Keratinocyte (primary cell): Measurements from ENCODE around the gene MSANTD3. TPM values are rescaled to one million over a fixed set of nuclear protein-coding genes. Genes with fewer than 3 reads are reported as not detected.
"Not testable (repeated sequence)": the region's sequence is repeated elsewhere in the genome, so short reads cannot be mapped to it uniquely, and the experiment has no call there.

Experiments
- DNase-seq: peaks from one replicate; pipeline ENCODE4 v3.0.0-alpha.2; 2011; ENCODE audit warnings: low read depth, missing footprints, low spot score
- FAIRE-seq: peaks from 2 replicates; lab custom pipeline; 2011; peaks lifted over from hg19 to GRCh38; lab: Jason Lieb, UNC
- H2AFZ ChIP-seq: 2 replicates; pipeline ENCODE4 v1.6.0; 2012; ENCODE audit warnings: low read length, control low read depth, inconsistent platforms; ENCODE audit not compliant: control insufficient read depth
- H3K27ac ChIP-seq: 2 replicates; pipeline ENCODE4 v1.5.1; 2011; ENCODE audit warnings: low read length; ENCODE audit not compliant: control insufficient read depth, insufficient read depth
- H3K27me3 ChIP-seq: 3 replicates; pipeline ENCODE4 v1.6.0; 2011; ENCODE audit warnings: low read length; ENCODE audit not compliant: control insufficient read depth, insufficient read depth; ENCODE audit errors: extremely low read depth
- H3K36me3 ChIP-seq, 2 experiments: 2 replicates in 1 of 2; 3 replicates in 1 of 2; pipeline ENCODE4 v1.5.1; 2011; ENCODE audit warnings: low read length in 2 of 2, mild to moderate bottlenecking in 1 of 2; ENCODE audit not compliant: control insufficient read depth in 2 of 2, insufficient read depth in 2 of 2; ENCODE audit errors: extremely low read depth in 1 of 2
- H3K4me1 ChIP-seq: 3 replicates; pipeline ENCODE4 v1.5.1; 2011; ENCODE audit warnings: low read length; ENCODE audit not compliant: control insufficient read depth, insufficient read depth; ENCODE audit errors: extremely low read depth
- H3K4me2 ChIP-seq: 3 replicates; pipeline ENCODE4 v1.6.0; 2011; ENCODE audit warnings: low read depth, low read length; ENCODE audit not compliant: control insufficient read depth, insufficient read depth; ENCODE audit errors: extremely low read depth
- H3K4me3 ChIP-seq, 3 experiments: fragments of 200-600 bp in 1 of 3; sonication (generic) in 1 of 3; 2 replicates in 2 of 3; 3 replicates in 1 of 3; pipeline ENCODE4 v1.5.1; 2011 to 2016; ENCODE audit warnings: low read length in 3 of 3, mild to moderate bottlenecking in 3 of 3, control low read depth in 2 of 3, inconsistent platforms in 1 of 3, low read depth in 1 of 3, mixed read lengths in 1 of 3, mixed run types in 1 of 3, moderate library complexity in 1 of 3; ENCODE audit not compliant: control insufficient read depth in 2 of 3, insufficient read depth in 2 of 3; ENCODE audit errors: extremely low read depth in 1 of 3
- H3K79me2 ChIP-seq: 2 replicates; pipeline ENCODE4 v1.6.0; 2012; ENCODE audit warnings: low read length; ENCODE audit not compliant: control insufficient read depth, insufficient read depth
- H3K9ac ChIP-seq: 3 replicates; pipeline ENCODE4 v1.6.0; 2011; ENCODE audit warnings: low read length; ENCODE audit not compliant: control insufficient read depth, insufficient read depth; ENCODE audit errors: extremely low read depth
- H3K9me1 ChIP-seq: 3 replicates; pipeline ENCODE4 v1.6.0; 2011; ENCODE audit warnings: low read length; ENCODE audit not compliant: control insufficient read depth, insufficient read depth; ENCODE audit errors: extremely low read depth
- H3K9me3 ChIP-seq: 2 replicates; pipeline ENCODE4 v1.5.1; 2012; ENCODE audit warnings: low read depth, low read length; ENCODE audit not compliant: control insufficient read depth
- H4K20me1 ChIP-seq: 3 replicates; pipeline ENCODE4 v1.6.0; 2011; ENCODE audit warnings: low read length; ENCODE audit not compliant: control insufficient read depth, insufficient read depth; ENCODE audit errors: extremely low read depth
- CTCF ChIP-seq, 3 experiments: IDR thresholded peaks in 1 of 3; conservative IDR thresholded peaks in 1 of 3; optimal IDR thresholded peaks in 1 of 3; 2 replicates in 2 of 3; 3 replicates in 1 of 3; pipeline versions ENCODE3 to v1.5.1; 2011; ENCODE audit warnings: low read length in 3 of 3, mild to moderate bottlenecking in 3 of 3, moderate library complexity in 2 of 3, control low read depth in 1 of 3, inconsistent platforms in 1 of 3; ENCODE audit not compliant: insufficient read depth in 2 of 3; ENCODE audit errors: extremely low read depth in 1 of 3
- EZH2 ChIP-seq: IDR thresholded peaks from one replicate; pipeline ENCODE4 v1.6.1; 2012; ENCODE audit warnings: inconsistent platforms, mild to moderate bottlenecking, low read length, moderate library complexity
- dilution Hi-C: fragments of 300-500 bp; cut with MboI; formaldehyde crosslinking; loops from one replicate; pipeline ENCODE4 v1.7.0; 2020; ENCODE audit warnings: low sequenced_read_pairs; ENCODE audit not compliant: extremely low pct_ligation_motif_present
- polyA plus RNA-seq, 5 experiments: library from polyadenylated mRNA; depleted of rRNA in 3 of 5; stranded (reverse) in 3 of 5; stranded (forward) in 1 of 5; unstranded in 1 of 5; fragments of >200 nt; gene quantifications; 1 replicate in 1 of 5; 2 replicates in 3 of 5; 3 replicates in 1 of 5; pipeline versions ENCODE4 v1.2.1 to v1.2.3, GENCODE V29; 2011 to 2012; ENCODE audit warnings: missing spikeins in 2 of 5, low read depth in 1 of 5, low replicate concordance in 1 of 5

The MSANTD3 gene
- polyA plus RNA-seq, 1 donor (not counting 4 experiments of a cell fraction or from before 2014, with no cell fraction given), result 50.7 TPM

GRCh38 chr9:100419166-100419565, 7.8 kb upstream of the MSANTD3 start:
- H3K9ac ChIP-seq, result no peak overlapping the region
- H3K4me2 ChIP-seq, result no peak overlapping the region
- dilution Hi-C loops, result no loop called here
- DNase-seq (no peak), FAIRE-seq (no peak)
- no peak overlapping the region for H3K27ac ChIP-seq
- no peak overlapping the region for H3K4me3 ChIP-seq
- no peaks in the 10 kb centered on the region for H4K20me1 ChIP-seq
- no peaks in the 10 kb centered on the region for H3K36me3 ChIP-seq
- no peaks in the 10 kb centered on the region for H3K79me2 ChIP-seq
- no peaks in the 10 kb centered on the region for H3K9me3 ChIP-seq
- H3K27me3 ChIP-seq, result no peaks in the 10 kb centered on the region
- H3K9me1 ChIP-seq, result no peaks in the 10 kb centered on the region
- no peaks in the 10 kb centered on the region for H3K4me1 ChIP-seq
- no peak overlapping the region for H2AFZ ChIP-seq
- TF ChIP-seq EZH2 (no peak), CTCF (optimal IDR thresholded peaks at IDR 0.05 in 1 of 3, IDR thresholded peaks at IDR 0.05 in 1 of 3, conservative IDR thresholded peaks at IDR 0.05 in 1 of 3; ENCODE audit: extremely low read depth in 1 of 3, insufficient read depth in 2 of 3, low read length in 3 of 3) (no peak)

- FAIRE-seq, H3K79me2 ChIP-seq, H3K27ac ChIP-seq, DNase-seq, H3K27me3 ChIP-seq, dilution Hi-C loops, H4K20me1 ChIP-seq, H2AFZ ChIP-seq, H3K4me2 ChIP-seq, H3K9me1 ChIP-seq, H3K4me1 ChIP-seq, H3K36me3 ChIP-seq, H3K4me3 ChIP-seq, H3K9me3 ChIP-seq, H3K9ac ChIP-seq: not testable (repeated sequence)
Observed at GRCh38 chr9:100421116-100421515, 5.8 kb upstream of the MSANTD3 start.

- no peak for DNase-seq
- peaks cover 25% of the 10 kb centered on the region for H3K79me2 ChIP-seq
- no peaks in the 10 kb centered on the region for H3K27me3 ChIP-seq
- H3K4me3 ChIP-seq, result peak overlapping the region in 2 of 3 experiments; percentile 92 to 93
- no peaks in the 10 kb centered on the region for H3K36me3 ChIP-seq
- FAIRE-seq, result no peak
- no peaks in the 10 kb centered on the region for H3K9me1 ChIP-seq
- H2AFZ ChIP-seq, result no peak overlapping the region
- H3K4me1 ChIP-seq, result peaks cover 35% of the 10 kb centered on the region
- H4K20me1 ChIP-seq, result no peaks in the 10 kb centered on the region
- peak overlapping the region; percentile 95 for H3K9ac ChIP-seq
- H3K9me3 ChIP-seq, result no peaks in the 10 kb centered on the region
- peak overlapping the region; percentile 99 for H3K27ac ChIP-seq
- dilution Hi-C loops, result no loop called here
- TF ChIP-seq EZH2 (no peak), CTCF (optimal IDR thresholded peaks at IDR 0.05 in 1 of 3, IDR thresholded peaks at IDR 0.05 in 1 of 3, conservative IDR thresholded peaks at IDR 0.05 in 1 of 3; ENCODE audit: extremely low read depth in 1 of 3, insufficient read depth in 2 of 3, low read length in 3 of 3) (no peak)
- H3K4me2 ChIP-seq, result peak overlapping the region; percentile 94
Observed at GRCh38 chr9:100425758-100426157, 1.2 kb upstream of the MSANTD3 start.
